T-helper 1 cell treated with Interleukin-12 subunit alpha and Interleukin-12 subunit beta and Interleukin-4 antibody, amounts not matched to agents 30 ng/mL and 1 ng/mL, for 36 hours (primary cell): ENCODE measurements around the gene NHLRC4. TPM values are rescaled to one million over a fixed set of nuclear protein-coding genes. Genes with fewer than 3 reads are reported as not detected.

Experiments used
- intact Hi-C: fragments of 100-400 bp; cut with micrococcal nuclease; formaldehyde crosslinking; loops from one replicate; pipeline ENCODE4 v1.15.1; 2024
- total RNA-seq: library from RNA; stranded (reverse); gene quantifications from 2 replicates; pipeline ENCODE4 v1.2.3, GENCODE V29; 2022

Gene NHLRC4
- total RNA-seq, 1 donor from 2014 or later, result 1.8 TPM

- intact Hi-C loops, result no loop called here
These were observed 15.6 kb upstream of the NHLRC4 start for GRCh38 chr16:551210-551609.

GRCh38 chr16:552171-552570, 14.6 kb upstream of the NHLRC4 start:
- intact Hi-C loops, result no loop called here

- intact Hi-C loops, result no loop called here
These were observed 13.1 kb upstream of the NHLRC4 start for GRCh38 chr16:553601-554296.

- intact Hi-C loops, result no loop called here
These were observed 12.5 kb upstream of the NHLRC4 start for GRCh38 chr16:554297-554621.

- intact Hi-C loops, result no loop called here
These were observed 12.0 kb upstream of the NHLRC4 start for GRCh38 chr16:554640-555365.

- intact Hi-C loops, result no loop called here
These were observed 11.0 kb upstream of the NHLRC4 start for GRCh38 chr16:555528-556473.

GRCh38 chr16:556474-557173, 10.2 kb upstream of the NHLRC4 start:
- intact Hi-C loops, result no loop called here

- intact Hi-C loops, result no loop called here
These were observed 9.1 kb upstream of the NHLRC4 start for GRCh38 chr16:557463-558297.

GRCh38 chr16:558298-559020, 8.3 kb upstream of the NHLRC4 start:
- intact Hi-C loops, result no loop called here

- intact Hi-C loops, result no loop called here
These were observed 7.8 kb upstream of the NHLRC4 start for GRCh38 chr16:559021-559380.

- intact Hi-C loops, result no loop called here
These were observed 7.2 kb upstream of the NHLRC4 start for GRCh38 chr16:559411-560203.

GRCh38 chr16:560204-560700, 6.6 kb upstream of the NHLRC4 start, which contains the start of gene PRR35:
Gene PRR35, plus strand, starts transcription at chr16:560394. Its CDS starts 2,901 bp downstream, at chr16:563295.
- intact Hi-C loops, result no loop called here

- intact Hi-C loops, result no loop called here
These were observed 5.9 kb upstream of the NHLRC4 start for GRCh38 chr16:560701-561412.

- intact Hi-C loops, result no loop called here
These were observed 5.4 kb upstream of the NHLRC4 start for GRCh38 chr16:561413-561794.

- intact Hi-C loops, result no loop called here
These were observed 4.6 kb upstream of the NHLRC4 start for GRCh38 chr16:561957-562938.

GRCh38 chr16:563072-563644, 3.6 kb upstream of the NHLRC4 start:
- intact Hi-C loops, result no loop called here
